MCF 10A (cell line): ENCODE measurements around the gene LYPD5. TPM values are rescaled to one million over a fixed set of nuclear protein-coding genes. Genes with fewer than 3 reads are reported as not detected.

ENCODE experiments used
- BruUV-seq: library from RNA; stranded (reverse); fragments of 400-500 nt; replicated peaks from 2 replicates; lab custom pipeline; 2021; lab: Mats Ljungman, UMichigan
- CTCF ChIA-PET: fragments of 300-600 bp; sonication (Branson Sonifier 250); formaldehyde crosslinking; extraction: SDS; loops from one replicate; lab custom pipeline; 2021; ENCODE audit warnings: antibody characterized with exemption, inconsistent platforms; lab: Yijun Ruan, JAX
- POLR2A ChIA-PET: fragments of 300-600, 350-650 bp; sonication (Branson Sonifier 250); formaldehyde crosslinking; extraction: SDS; loops from one replicate; lab custom pipeline; 2020; ENCODE audit warnings: antibody characterized with exemption, inconsistent platforms; lab: Yijun Ruan, JAX
- DNase-seq: peaks from one replicate; pipeline ENCODE4 v3.0.0-alpha.2; 2018; ENCODE audit not compliant: unreplicated experiment
- H3K27ac Mint-ChIP-seq: one replicate; pipeline ENCODE4 v1.8.0; 2022; ENCODE audit warnings: mild to moderate bottlenecking, low read depth, mixed read lengths; ENCODE audit not compliant: unreplicated experiment
- H3K27me3 Mint-ChIP-seq: one replicate; pipeline ENCODE4 v1.8.0; 2022; ENCODE audit warnings: mixed read lengths; ENCODE audit not compliant: insufficient read depth, unreplicated experiment
- H3K36me3 Mint-ChIP-seq: one replicate; pipeline ENCODE4 v1.8.0; 2022; ENCODE audit warnings: mild to moderate bottlenecking, moderate library complexity, mixed read lengths; ENCODE audit not compliant: insufficient read depth, unreplicated experiment
- H3K4me1 Mint-ChIP-seq: one replicate; pipeline ENCODE4 v1.8.0; 2022; ENCODE audit warnings: mixed read lengths; ENCODE audit not compliant: insufficient read depth, unreplicated experiment
- H3K4me3 Mint-ChIP-seq: one replicate; pipeline ENCODE4 v1.8.0; 2022; ENCODE audit warnings: mild to moderate bottlenecking, moderate library complexity, mixed read lengths; ENCODE audit not compliant: unreplicated experiment
- H3K9me3 Mint-ChIP-seq: one replicate; pipeline ENCODE4 v1.8.0; 2022; ENCODE audit warnings: mixed read lengths; ENCODE audit not compliant: unreplicated experiment
- intact Hi-C: fragments of 100-400 bp; cut with micrococcal nuclease; formaldehyde crosslinking; loops from 2 replicates; pipeline ENCODE4 v1.14.1; 2022
- total RNA-seq: library from RNA; stranded (reverse); gene quantifications from 2 replicates; pipeline ENCODE4 v1.2.3, GENCODE V29; 2022
- TF ChIP-seq, protein P1 (sequence below): fragments of 200-600 bp; IDR thresholded peaks from one replicate; pipeline ENCODE4 v1.8.0; 2022; ENCODE audit warnings: antibody characterized with exemption, mild to moderate bottlenecking; ENCODE audit not compliant: unreplicated experiment

Gene LYPD5
- total RNA-seq, 1 experiment from 2014 or later = 0.21 TPM

DNA sequence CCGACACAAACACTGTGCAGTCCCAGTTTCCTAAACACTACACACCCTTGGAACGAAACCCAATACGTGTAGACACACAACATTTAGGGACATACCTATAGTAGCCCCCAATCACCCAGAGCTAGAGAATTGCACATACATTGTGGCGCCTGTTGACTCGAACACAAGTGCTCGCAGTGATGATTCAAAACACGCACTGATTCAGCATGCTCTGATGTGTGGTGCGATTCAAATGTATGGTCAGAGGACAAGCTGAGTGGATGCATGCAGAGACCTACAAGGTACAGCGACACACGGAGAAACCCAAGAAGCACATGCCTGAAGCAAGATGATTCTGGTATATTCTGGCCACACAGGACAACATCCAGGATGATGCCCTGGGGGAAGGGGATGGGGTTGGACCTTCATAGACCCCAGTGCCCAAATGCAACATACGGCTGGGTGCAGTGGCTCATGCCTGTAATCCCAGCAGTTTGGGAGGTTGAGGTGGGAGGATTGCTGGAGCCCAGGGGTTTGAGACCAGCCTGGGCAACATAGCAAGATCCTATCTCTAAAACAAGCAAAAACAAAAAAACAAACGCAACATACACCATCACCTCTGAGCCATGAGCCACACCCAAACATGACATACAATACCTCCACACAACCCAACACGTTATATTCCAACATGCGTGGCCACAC, 20.5 kb downstream of the LYPD5 start:
- Mint-ChIP-seq H3K9me3 (no peaks in the 10 kb centered on the region), H3K4me3 (peak overlapping the region; percentile 86), H3K27ac (peak overlapping the region; percentile 94), H3K27me3 (no peaks in the 10 kb centered on the region), H3K36me3 (peaks cover 4% of the 10 kb centered on the region), H3K4me1 (peaks cover 85% of the 10 kb centered on the region)
- BruUV-seq = no TSS peak
- ChIA-PET CTCF (interaction anchor here (1.0 to 5.9 kb wide), 4 partner anchors 14 to 37 kb away, joined by 5 to 71 read pairs (median 13); no protein-coding TSS in a partner anchor), POLR2A (interaction anchor here (2.2 to 11.0 kb wide), 3 partner anchors 23 to 113 kb away, joined by 19 to 409 read pairs (median 24); partner anchors contain the start of genes PLAUR and SMG9)
- intact Hi-C loops = loop anchor here (5.0 kb wide), 1 partner anchor 184 kb away; the partner anchor contains the start of genes IRGQ and ZNF576
- DNase-seq = peak; percentile 44
- TF ChIP-seq, protein P1, sequence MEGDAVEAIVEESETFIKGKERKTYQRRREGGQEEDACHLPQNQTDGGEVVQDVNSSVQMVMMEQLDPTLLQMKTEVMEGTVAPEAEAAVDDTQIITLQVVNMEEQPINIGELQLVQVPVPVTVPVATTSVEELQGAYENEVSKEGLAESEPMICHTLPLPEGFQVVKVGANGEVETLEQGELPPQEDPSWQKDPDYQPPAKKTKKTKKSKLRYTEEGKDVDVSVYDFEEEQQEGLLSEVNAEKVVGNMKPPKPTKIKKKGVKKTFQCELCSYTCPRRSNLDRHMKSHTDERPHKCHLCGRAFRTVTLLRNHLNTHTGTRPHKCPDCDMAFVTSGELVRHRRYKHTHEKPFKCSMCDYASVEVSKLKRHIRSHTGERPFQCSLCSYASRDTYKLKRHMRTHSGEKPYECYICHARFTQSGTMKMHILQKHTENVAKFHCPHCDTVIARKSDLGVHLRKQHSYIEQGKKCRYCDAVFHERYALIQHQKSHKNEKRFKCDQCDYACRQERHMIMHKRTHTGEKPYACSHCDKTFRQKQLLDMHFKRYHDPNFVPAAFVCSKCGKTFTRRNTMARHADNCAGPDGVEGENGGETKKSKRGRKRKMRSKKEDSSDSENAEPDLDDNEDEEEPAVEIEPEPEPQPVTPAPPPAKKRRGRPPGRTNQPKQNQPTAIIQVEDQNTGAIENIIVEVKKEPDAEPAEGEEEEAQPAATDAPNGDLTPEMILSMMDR = no peak

DNA sequence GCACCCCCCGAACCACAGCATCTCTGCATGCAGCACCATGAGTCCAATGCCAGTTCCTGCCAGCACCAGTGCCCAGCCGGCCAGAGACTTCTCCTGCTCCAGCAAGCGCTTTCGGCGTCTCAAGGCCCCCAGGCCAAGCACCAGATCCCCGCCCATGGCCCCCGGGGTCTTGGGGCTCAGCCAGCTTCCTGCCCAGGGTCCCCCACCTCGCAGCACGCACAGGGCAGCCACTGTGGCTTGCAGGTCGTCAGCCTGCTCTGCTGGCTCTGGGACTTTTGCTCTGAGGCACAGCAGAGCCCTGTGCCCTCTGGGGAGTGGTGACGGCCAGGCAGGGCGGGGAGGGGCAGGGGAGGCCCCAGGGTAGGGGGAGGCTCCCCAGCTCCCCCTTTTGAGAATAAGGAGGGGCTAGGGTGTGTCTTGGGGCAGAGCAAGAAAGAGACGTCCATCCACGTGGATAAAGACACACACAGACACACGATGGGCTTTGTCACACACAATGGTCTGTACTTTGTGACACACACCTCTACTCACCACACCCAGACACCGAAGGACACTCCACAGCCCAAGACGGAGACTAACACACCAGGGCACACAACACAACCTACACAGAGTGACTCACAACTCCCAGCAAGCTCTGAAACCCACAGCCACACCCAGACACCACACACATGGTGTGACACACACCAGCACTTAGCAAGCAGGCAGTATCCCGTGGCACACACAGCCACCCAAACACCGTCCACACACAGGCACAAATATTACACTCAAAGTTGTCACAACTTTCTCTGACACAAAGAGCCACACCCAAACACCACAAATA, 21.3 kb downstream of the LYPD5 start, which contains the start of gene KCNN4:
Gene KCNN4 (minus strand): TSS at position 268 of the 820 bp plus-strand sequence. CDS start 112 bp downstream, at position 156.
- ChIA-PET CTCF (interaction anchor here (0.7 to 5.9 kb wide), 9 partner anchors 13 to 226 kb away, joined by 3 to 71 read pairs (median 5); partner anchors contain the start of gene SMG9), POLR2A (interaction anchor here (0.5 to 11.0 kb wide), 9 partner anchors 10 to 1043 kb away, joined by 3 to 409 read pairs (median 4); partner anchors contain the start of genes PLAUR and SMG9)
- Mint-ChIP-seq H3K4me1 (peaks cover 88% of the 10 kb centered on the region), H3K36me3 (peaks cover 10% of the 10 kb centered on the region), H3K4me3 (peak within 1 kb of the TSS; percentile 86), H3K27ac (peak within 1 kb of the TSS; percentile 94), H3K9me3 (no peaks in the 10 kb centered on the region), H3K27me3 (no peaks in the 10 kb centered on the region)
- peak; percentile 78 for DNase-seq
- TF ChIP-seq, protein P1 = no peak
- intact Hi-C loops = loop anchor here (1.0 to 5.0 kb wide), 2 partner anchors 27 to 184 kb away; partner anchors contain the start of genes IRGQ, SMG9 and ZNF576
- no TSS peak for BruUV-seq

DNA sequence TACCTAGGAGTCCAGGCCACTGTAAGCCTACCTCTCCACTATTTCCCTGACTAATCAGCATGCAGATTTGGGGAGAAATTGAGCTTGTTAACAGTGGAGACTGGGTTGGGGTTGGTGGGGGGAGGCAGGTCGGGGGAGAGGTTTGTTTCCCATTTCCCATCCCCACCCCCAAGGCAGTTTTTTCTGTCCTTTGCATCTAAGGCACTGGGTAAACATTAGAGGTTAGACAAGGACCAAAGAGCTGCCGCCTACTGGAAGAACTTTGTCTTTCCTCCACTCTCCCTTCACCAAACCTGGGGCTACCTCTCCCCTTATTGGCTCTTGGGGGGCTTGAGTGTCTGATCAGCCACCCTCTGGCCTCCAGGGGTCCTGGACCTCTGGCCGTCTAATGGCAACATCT, 22.4 kb downstream of the LYPD5 start:
- no TSS peak for BruUV-seq
- TF ChIP-seq, protein P1 = peak; percentile 32
- Mint-ChIP-seq H3K4me3 (peak overlapping the region; percentile 86), H3K9me3 (no peaks in the 10 kb centered on the region), H3K36me3 (peaks cover 14% of the 10 kb centered on the region), H3K27me3 (no peaks in the 10 kb centered on the region), H3K4me1 (peaks cover 77% of the 10 kb centered on the region), H3K27ac (peak overlapping the region; percentile 94)
- POLR2A ChIA-PET = interaction anchor here (0.6 to 11.0 kb wide), 7 partner anchors 21 to 1297 kb away, joined by 3 to 409 read pairs (median 4); partner anchors contain the start of genes IRGQ and SMG9
- DNase-seq = peak; percentile 67
- CTCF ChIA-PET = interaction anchor here (0.6 to 5.9 kb wide), 11 partner anchors 12 to 502 kb away, joined by 3 to 71 read pairs (median 4); partner anchors contain the start of gene SMG9
- intact Hi-C loops = loop anchor here (1.0 to 5.0 kb wide), 2 partner anchors 26 to 183 kb away; partner anchors contain the start of genes IRGQ, SMG9 and ZNF576
